Astrocyte of the cerebellum (primary cell): Measurements from ENCODE around the gene PHC1.

Experiments used
- DNase-seq: peaks from one replicate; pipeline ENCODE4 v3.0.0-alpha.2; 2011; ENCODE audit warnings: low read depth
- H3K4me3 ChIP-seq: 2 replicates; pipeline ENCODE4 v1.5.1; 2011; ENCODE audit warnings: mild to moderate bottlenecking, low read depth, low read length, moderate library complexity
- in situ Hi-C: cut with HindIII; loops from 2 replicates; pipeline ENCODE4 v1.10.0; 2017; ENCODE audit warnings: low sequenced_read_pairs
- TF ChIP-seq, protein P1 (sequence below): IDR thresholded peaks from 2 replicates; pipeline ENCODE4 v1.5.1; 2012; ENCODE audit warnings: low read length, low read depth, moderate library complexity, mild to moderate bottlenecking; ENCODE audit errors: missing control alignments

The PHC1 gene

DNA sequence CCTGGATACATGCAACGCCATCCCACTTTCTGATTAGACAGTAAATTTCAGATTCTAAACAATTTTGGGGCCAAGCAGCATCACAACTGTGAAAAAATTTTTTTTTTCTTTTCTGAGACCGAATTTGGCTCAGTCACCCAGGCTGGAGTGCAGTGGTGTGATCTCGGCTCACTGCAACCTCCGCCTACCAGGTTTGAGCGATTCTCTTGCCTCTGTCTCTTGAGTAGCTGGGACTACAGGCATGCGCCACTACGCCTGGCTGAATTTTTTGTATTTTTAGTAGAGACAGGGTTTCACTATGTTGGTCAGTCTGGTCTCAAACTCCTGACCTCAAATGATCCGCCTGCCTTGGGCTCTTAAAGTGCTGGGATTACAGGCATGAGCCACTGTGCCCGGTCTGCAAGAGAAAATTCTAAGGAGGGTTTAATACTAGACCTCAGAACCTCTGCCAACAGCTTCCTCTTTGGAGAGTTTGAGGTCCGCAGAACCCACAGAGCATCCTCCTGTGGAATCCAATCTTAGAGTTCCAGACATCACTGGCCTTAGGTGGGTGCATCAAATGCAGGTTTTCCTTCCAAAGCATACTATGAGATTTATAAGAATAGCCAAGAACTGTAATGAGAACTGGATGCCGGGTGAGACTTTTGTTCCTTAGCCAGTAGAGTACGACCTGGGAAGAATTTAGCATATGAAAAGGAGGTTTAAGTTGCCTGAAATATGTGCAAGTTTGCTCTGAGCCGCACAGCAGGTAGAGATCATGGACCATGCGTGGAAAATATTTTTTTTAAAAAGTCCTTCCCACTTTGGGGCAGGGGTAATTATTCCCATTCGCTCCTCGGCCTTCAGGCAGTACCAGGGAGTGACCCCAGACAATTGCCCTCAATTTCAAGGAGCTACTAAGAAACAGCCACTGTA lies 7.8 kb upstream of the PHC1 start:
- in situ Hi-C loops, result no loop called here
- DNase-seq, result no peak
- TF ChIP-seq, protein P1, sequence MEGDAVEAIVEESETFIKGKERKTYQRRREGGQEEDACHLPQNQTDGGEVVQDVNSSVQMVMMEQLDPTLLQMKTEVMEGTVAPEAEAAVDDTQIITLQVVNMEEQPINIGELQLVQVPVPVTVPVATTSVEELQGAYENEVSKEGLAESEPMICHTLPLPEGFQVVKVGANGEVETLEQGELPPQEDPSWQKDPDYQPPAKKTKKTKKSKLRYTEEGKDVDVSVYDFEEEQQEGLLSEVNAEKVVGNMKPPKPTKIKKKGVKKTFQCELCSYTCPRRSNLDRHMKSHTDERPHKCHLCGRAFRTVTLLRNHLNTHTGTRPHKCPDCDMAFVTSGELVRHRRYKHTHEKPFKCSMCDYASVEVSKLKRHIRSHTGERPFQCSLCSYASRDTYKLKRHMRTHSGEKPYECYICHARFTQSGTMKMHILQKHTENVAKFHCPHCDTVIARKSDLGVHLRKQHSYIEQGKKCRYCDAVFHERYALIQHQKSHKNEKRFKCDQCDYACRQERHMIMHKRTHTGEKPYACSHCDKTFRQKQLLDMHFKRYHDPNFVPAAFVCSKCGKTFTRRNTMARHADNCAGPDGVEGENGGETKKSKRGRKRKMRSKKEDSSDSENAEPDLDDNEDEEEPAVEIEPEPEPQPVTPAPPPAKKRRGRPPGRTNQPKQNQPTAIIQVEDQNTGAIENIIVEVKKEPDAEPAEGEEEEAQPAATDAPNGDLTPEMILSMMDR, result no peak
- no peak overlapping the region for H3K4me3 ChIP-seq

DNA sequence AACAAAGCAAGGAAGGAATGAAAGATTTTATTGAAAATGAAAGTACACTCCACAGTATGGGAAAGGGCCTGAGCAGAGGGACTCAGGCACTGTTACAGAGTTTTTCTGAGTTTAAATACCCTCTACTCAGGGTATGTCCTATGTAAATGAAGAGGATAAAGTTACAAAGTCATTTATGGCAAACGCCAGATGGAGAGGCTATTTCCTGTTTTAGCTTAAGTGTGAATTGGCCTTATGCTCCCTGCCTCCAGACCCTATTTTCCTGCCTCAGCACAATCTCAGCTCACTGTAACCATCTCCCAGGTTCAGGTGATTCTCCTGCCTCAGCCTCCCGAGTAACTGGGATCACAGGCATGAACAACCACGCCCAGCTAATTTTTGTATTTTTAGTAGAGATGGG lies 6.8 kb upstream of the PHC1 start:
- in situ Hi-C loops, result no loop called here
- H3K4me3 ChIP-seq, result no peak overlapping the region
- TF ChIP-seq, protein P1, result no peak
- no peak for DNase-seq

DNA sequence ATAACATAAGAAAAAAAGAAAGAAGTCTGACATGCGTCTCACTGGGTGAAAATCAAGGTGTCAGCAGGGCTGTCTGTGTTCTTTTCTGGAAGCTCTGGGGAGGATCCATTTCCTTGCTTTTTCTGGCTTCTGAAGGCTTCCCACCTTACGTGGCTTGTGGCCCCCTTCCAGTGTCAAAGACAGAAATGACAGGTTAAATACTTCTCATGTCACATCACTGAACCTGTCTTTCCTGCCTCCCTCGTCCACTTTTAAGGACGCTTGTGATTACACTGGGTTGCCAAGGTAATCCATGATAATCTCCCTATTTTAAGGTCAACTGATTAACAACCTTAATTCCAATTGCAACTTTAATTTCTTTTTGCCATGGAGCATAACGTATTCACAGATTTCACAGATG lies 4.6 kb upstream of the PHC1 start:
- H3K4me3 ChIP-seq, result no peak overlapping the region
- in situ Hi-C loops, result no loop called here
- DNase-seq, result no peak
- TF ChIP-seq, protein P1, result no peak

DNA sequence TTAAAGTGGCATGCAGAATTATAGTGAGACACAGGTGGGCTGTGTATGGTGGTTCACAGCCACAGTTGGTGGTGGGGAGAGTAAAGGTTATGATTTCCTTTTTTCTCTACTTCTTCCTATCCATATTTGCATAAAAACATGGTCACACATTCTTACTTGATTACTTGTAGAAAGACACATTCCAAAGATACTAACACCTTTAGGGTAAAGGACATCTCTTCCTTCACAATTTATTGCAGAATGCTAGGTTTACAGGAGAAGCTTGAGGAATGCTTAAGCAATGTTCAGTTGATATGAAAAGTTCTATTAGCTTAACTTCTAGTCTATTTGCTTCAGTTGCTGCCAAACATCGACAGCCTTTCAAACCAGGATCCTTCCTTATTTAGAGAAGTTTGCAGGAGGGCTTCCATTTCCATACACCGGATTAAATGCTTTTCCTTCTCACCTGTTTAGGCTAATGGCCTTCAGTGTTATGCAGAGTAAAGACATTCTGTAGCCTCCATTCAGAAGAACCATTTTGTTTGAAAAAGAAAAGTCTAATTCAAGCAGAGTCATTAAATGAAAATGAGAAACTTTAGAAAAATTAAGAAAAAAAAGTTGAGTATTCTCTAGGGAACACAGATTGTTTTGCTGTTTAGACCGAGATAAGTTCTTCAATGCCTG lies 2.6 kb upstream of the PHC1 start:
- in situ Hi-C loops, result no loop called here
- no peak overlapping the region for H3K4me3 ChIP-seq
- TF ChIP-seq, protein P1, result no peak
- no peak for DNase-seq

DNA sequence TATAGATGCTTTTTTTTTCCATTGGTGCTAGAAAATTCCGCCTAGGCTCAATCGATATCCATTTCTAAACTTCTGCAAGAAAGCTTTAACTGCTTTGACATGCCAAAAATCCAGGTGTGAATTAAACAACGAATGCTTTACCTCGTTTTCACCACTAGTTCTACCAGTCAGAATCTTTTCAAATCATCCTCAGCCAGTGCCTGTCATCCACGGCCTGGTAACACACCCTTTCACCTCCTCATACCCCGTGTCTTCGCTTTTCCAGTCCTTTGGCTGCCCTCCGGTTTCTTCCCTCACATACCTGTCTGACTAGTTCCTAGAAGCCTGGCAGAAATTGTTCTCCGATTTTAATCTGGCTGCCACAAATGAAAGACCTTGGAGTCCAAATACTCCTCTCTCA lies 1.4 kb upstream of the PHC1 start:
- in situ Hi-C loops, result no loop called here
- TF ChIP-seq, protein P1, result peak; percentile 7
- DNase-seq, result no peak
- peak overlapping the region; percentile 77 for H3K4me3 ChIP-seq

DNA sequence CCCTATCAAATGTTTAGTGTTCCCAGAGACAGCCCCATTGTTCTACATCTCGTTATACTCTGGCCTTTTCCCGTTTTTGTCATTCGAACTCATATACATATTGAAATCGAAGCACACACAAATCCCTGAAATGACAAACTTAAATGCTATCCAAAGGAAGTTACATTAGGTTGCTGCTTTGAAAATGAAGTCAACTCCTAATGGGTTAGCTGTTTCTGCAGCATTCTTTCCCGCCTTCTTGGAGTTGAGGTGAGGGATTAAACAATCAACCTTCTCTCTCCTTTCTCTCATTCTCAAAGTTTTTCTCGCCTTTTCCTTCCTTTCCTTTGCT lies 642 bp upstream of the PHC1 start:
- no peak for DNase-seq
- in situ Hi-C loops, result no loop called here
- TF ChIP-seq, protein P1, result no peak
- H3K4me3 ChIP-seq, result peak overlapping the region; percentile 77
